Stomach (tissue), 4 donors: Measurements from ENCODE around the gene NOTCH4.

Experiments
- CTCF ChIP-seq, 7 experiments: fragments of 450-650 bp in 4 of 7; fragments of 200-600 bp in 3 of 7; sonication (generic) in 3 of 7; IDR thresholded peaks; one replicate each; pipeline ENCODE4 v1.5.1; 2016 to 2019; ENCODE audit warnings: antibody characterized with exemption in 7 of 7, control low read depth in 2 of 7, mild to moderate bottlenecking in 1 of 7
- EP300 ChIP-seq: sonication (generic); formaldehyde crosslinking; IDR thresholded peaks from one replicate; pipeline ENCODE4 v1.6.1; 2017; ENCODE audit warnings: antibody characterized with exemption
- POLR2A ChIP-seq, 4 donors: fragments of 450-650 bp; IDR thresholded peaks; one replicate each; pipeline ENCODE4 v1.6.1; 2016; ENCODE audit warnings: antibody characterized with exemption in 4 of 4, control low read depth in 2 of 4, mild to moderate bottlenecking in 1 of 4, moderate library complexity in 1 of 4

DNA sequence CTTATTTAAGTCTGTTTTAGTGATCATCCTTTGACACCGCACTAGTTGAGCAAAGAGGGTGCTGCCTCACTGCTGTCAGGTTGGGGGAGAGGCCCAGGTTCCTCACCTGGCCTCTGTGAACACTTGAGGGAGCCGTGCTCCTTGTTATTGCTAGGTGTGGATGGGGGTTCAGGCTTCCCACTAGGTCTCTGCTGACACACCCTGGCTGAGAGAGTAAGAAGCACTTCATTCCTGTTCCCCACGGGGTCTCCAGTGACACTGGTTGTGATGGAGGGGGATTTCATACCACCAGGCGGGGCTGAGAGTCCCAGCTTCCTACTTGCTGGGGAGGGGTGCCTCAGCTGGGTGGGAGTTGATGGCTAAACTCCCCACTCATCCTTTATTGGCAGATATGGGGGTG is 11.1 kb upstream of the NOTCH4 start:
- TF ChIP-seq CTCF (IDR thresholded peaks at IDR 0.05): no peak
- TF ChIP-seq POLR2A (IDR thresholded peaks at IDR 0.05): no peak
- TF ChIP-seq EP300: no peak
